HEK293 (cell line): ENCODE measurements around the gene CTAGE6.
"Not testable (repeated sequence)": the region's sequence is repeated elsewhere in the genome, so short reads cannot be mapped to it uniquely, and the experiment has no call there.

Source experiments
- GLIS1 ChIP-seq: fragments of 450-650 bp; formaldehyde crosslinking; IDR thresholded peaks from 2 replicates; pipeline ENCODE4 v1.5.1; 2016; ENCODE audit warnings: missing biosample characterization, missing genetic modification characterization
- ZNF140 ChIP-seq: fragments of 450-650 bp; formaldehyde crosslinking; IDR thresholded peaks from 2 replicates; pipeline ENCODE4 v1.5.1; 2016; ENCODE audit warnings: missing biosample characterization, missing genetic modification characterization
- ZNF350 ChIP-seq: fragments of 450-650 bp; formaldehyde crosslinking; IDR thresholded peaks from 2 replicates; pipeline ENCODE4 v1.5.0; 2017; ENCODE audit warnings: missing biosample characterization, mild to moderate bottlenecking, missing genetic modification characterization
- ZSCAN30 ChIP-seq: fragments of 450-650 bp; IDR thresholded peaks from 2 replicates; pipeline ENCODE4 v1.5.1; 2018; ENCODE audit warnings: missing biosample characterization, mild to moderate bottlenecking, missing genetic modification characterization, moderate library complexity
- TF ChIP-seq, protein P1 (sequence below): fragments of 450-650 bp; formaldehyde crosslinking; IDR thresholded peaks from 2 replicates; pipeline ENCODE4 v1.5.1; 2016; ENCODE audit warnings: missing biosample characterization, missing genetic modification characterization
- TF ChIP-seq, protein P2 (sequence below): sonication (generic); formaldehyde crosslinking; IDR thresholded peaks from 2 replicates; pipeline ENCODE4 v1.8.1; 2022; ENCODE audit warnings: mild to moderate bottlenecking, moderate library complexity, missing genetic modification reagents

- TF ChIP-seq ZNF350, ZSCAN30, ZNF140, GLIS1 (tag by site-specific recombination): not testable (repeated sequence)
- TF ChIP-seq, protein P1, sequence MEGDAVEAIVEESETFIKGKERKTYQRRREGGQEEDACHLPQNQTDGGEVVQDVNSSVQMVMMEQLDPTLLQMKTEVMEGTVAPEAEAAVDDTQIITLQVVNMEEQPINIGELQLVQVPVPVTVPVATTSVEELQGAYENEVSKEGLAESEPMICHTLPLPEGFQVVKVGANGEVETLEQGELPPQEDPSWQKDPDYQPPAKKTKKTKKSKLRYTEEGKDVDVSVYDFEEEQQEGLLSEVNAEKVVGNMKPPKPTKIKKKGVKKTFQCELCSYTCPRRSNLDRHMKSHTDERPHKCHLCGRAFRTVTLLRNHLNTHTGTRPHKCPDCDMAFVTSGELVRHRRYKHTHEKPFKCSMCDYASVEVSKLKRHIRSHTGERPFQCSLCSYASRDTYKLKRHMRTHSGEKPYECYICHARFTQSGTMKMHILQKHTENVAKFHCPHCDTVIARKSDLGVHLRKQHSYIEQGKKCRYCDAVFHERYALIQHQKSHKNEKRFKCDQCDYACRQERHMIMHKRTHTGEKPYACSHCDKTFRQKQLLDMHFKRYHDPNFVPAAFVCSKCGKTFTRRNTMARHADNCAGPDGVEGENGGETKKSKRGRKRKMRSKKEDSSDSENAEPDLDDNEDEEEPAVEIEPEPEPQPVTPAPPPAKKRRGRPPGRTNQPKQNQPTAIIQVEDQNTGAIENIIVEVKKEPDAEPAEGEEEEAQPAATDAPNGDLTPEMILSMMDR (tag by site-specific recombination): not testable (repeated sequence)
- TF ChIP-seq, protein P2, sequence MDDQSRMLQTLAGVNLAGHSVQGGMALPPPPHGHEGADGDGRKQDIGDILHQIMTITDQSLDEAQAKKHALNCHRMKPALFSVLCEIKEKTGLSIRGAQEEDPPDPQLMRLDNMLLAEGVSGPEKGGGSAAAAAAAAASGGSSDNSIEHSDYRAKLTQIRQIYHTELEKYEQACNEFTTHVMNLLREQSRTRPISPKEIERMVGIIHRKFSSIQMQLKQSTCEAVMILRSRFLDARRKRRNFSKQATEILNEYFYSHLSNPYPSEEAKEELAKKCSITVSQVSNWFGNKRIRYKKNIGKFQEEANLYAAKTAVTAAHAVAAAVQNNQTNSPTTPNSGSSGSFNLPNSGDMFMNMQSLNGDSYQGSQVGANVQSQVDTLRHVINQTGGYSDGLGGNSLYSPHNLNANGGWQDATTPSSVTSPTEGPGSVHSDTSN: not testable (repeated sequence)
Observed at GRCh38 chr7:143765678-143766077, 8.2 kb upstream of the CTAGE6 start.
